Uterus (tissue), 4 donors: ENCODE results near the gene ATP5F1D. TPM values are rescaled to one million over a fixed set of nuclear protein-coding genes. Genes with fewer than 3 reads are reported as not detected.
A peak's percentile ranks its signal among the peaks of the same experiment; 100 is the strongest.
"Not testable (repeated sequence)": the region's sequence is repeated elsewhere in the genome, so short reads cannot be mapped to it uniquely, and the experiment has no call there.

Experiments used
- DNase-seq, 2 donors: peaks; one replicate each; pipeline ENCODE4 v3.0.0-alpha.2; 2019 to 2020
- H3K27ac ChIP-seq, 2 donors: fragments of 200-600 bp; sonication (generic); 1 replicate in 1 of 2; 2 replicates in 1 of 2; pipeline ENCODE4 v1.5.1; 2016 to 2018
- H3K27me3 ChIP-seq, 2 donors: fragments of 200-600 bp; sonication (generic); one replicate each; pipeline ENCODE4 v1.5.1; 2018 to 2019; ENCODE audit warnings: control low read depth in 1 of 2
- H3K36me3 ChIP-seq, 2 donors: fragments of 200-600 bp; sonication (generic); one replicate each; pipeline ENCODE4 v1.5.1; 2019; ENCODE audit warnings: control low read depth in 1 of 2
- H3K4me1 ChIP-seq, 2 donors: fragments of 200-600 bp; sonication (generic); one replicate each; pipeline ENCODE4 v1.5.1; 2018 to 2019; ENCODE audit warnings: control low read depth in 1 of 2
- H3K4me3 ChIP-seq, 2 donors: fragments of 200-600 bp; sonication (generic); 1 replicate in 1 of 2; 2 replicates in 1 of 2; pipeline ENCODE4 v1.5.1; 2018 to 2019; ENCODE audit warnings: mild to moderate bottlenecking in 1 of 2
- H3K9me3 ChIP-seq, 2 donors: fragments of 200-600 bp; sonication (generic); one replicate each; pipeline ENCODE4 v1.5.1; 2019; ENCODE audit warnings: control low read depth in 1 of 2
- CTCF ChIP-seq, 4 experiments: fragments of 200-600 bp in 2 of 4; fragments of 450-650 bp in 2 of 4; sonication (generic) in 2 of 4; IDR thresholded peaks; one replicate each; pipeline ENCODE4 v1.5.1; 2016 to 2019; ENCODE audit warnings: antibody characterized with exemption in 4 of 4, mild to moderate bottlenecking in 2 of 4, moderate library complexity in 1 of 4
- POLR2A ChIP-seq, 2 donors: fragments of 450-650 bp; IDR thresholded peaks; one replicate each; pipeline ENCODE4 v1.6.1; 2016; ENCODE audit warnings: antibody characterized with exemption in 2 of 2, mild to moderate bottlenecking in 1 of 2, moderate library complexity in 1 of 2
- intact Hi-C: fragments of 100-400 bp; cut with DNase I; formaldehyde crosslinking; loops from one replicate; pipeline ENCODE4 v1.15.1; 2023; ENCODE audit warnings: low total_unique reads
- total RNA-seq, 4 donors: library from RNA; depleted of rRNA in 3 of 4; stranded (reverse); fragments of >200 nt in 3 of 4; gene quantifications; one replicate each; pipeline versions ENCODE4 v1.1.0 to v1.2.4, GENCODE V29; 2014 to 2023
- donor health status: DM: yes; HTN: yes; CAD: no.

The ATP5F1D gene
- total RNA-seq, 4 donors from 2014 or later, result 4.7 to 164 (median 68.9) TPM

- Histone ChIP-seq H3K4me3 (peak overlapping the region; percentile 68 to 71), H3K36me3 (no peaks in the 10 kb centered on the region), H3K4me1 (peaks cover 0 to 14% of the 10 kb centered on the region in 2 donors), H3K27ac (peak overlapping the region; percentile 65 to 89), H3K9me3 (no peaks in the 10 kb centered on the region), H3K27me3 (no peaks in the 10 kb centered on the region)
- intact Hi-C loops, result no loop called here
- TF ChIP-seq CTCF (IDR thresholded peaks at IDR 0.05) (no peak), POLR2A (IDR thresholded peaks at IDR 0.05) (no peak)
- no peak for DNase-seq
Measured at GRCh38 chr19:1206864-1207450, 34.6 kb upstream of the ATP5F1D start.

DNA sequence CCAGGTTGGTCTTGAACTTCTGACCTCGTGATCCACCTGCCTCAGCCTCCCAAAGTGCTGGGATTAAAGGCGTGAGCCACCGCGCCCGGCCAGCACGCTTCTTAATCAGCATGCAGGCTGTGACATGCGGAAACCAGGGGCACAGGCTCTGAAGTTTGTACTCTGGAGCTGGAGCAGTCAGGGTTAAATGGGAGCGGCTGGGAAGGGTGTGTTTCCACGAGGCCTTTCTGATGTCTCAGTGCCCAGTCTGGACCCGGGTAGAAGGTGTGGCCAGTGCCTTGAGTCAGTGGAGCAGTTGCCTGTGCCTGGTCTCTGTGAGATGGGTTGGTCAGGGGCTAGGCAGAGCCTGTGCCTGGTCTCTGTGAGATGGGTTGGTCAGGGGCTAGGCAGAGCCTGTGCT is 32.7 kb upstream of the ATP5F1D start:
- H3K27ac ChIP-seq, result peak overlapping the region in 1 of 2 donors; percentile 42
- intact Hi-C loops, DNase-seq, H3K9me3 ChIP-seq, H3K4me3 ChIP-seq, H3K36me3 ChIP-seq, H3K27me3 ChIP-seq: not testable (repeated sequence)
- H3K4me1 ChIP-seq, result peaks cover 0 to 14% of the 10 kb centered on the region in 2 donors

DNA sequence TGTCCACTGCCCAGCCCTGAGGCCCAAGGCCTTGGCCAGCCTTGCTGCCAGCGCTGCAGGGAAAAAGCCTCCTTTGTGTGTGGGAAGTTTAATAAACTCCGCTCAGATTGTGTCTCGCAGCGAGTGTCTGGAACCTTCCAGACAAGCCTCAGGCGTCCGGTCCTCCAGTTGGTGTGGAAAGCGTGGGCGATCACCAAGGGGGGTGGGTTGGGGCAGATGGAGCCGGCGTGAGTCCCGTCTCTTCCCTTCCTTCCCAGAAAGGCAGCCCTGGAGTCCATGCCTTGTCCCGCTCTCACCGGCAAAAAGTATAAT is 31.4 kb upstream of the ATP5F1D start:
- no peak for DNase-seq
- Histone ChIP-seq H3K4me3 (no peak overlapping the region), H3K27me3 (no peaks in the 10 kb centered on the region), H3K4me1 (peaks cover 1 to 28% of the 10 kb centered on the region in 2 donors), H3K27ac (no peak overlapping the region), H3K36me3 (no peaks in the 10 kb centered on the region), H3K9me3 (no peaks in the 10 kb centered on the region)
- TF ChIP-seq POLR2A (IDR thresholded peaks at IDR 0.05), result no peak
- TF ChIP-seq CTCF (IDR thresholded peaks at IDR 0.05), result no peak
- intact Hi-C loops, result no loop called here

DNA sequence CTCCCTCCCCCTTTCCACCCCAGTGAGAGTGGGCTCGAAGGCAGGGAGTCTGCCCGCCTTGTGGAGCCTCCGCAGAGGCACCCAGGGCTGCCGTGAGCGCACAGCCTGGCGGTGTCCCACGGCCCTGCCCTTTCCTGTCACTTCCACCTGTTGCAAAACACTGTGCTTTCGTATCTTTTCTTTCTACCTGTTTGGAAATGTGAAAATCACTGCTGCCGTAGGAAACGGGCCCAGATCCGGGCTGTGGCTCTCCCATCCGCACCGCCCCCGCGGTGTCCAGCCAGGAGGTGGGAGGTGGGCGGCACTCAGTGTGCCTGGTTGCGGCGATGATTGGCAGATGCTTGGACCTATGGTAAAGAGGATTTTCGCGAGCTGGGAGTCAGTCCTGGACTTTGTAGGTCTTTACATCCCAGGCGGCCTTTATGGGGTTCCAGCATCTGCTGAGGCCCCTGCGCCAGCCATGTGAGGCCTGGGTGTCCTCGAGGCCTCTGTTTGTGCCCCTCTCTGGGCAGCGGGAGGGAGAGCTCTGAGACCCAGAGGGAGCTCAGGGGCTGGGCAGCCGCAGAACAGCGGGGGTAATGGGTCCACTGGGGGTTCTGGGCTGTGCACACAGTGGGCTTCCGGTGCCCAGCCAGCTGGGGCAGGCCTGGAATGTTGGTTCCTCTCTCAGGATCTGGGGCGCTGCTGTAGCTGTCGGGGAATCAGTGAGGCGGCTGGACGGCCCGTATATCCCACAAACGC is 29.9 kb upstream of the ATP5F1D start:
- peak; percentile 68 to 76 for DNase-seq
- peaks cover 4 to 31% of the 10 kb centered on the region in 2 donors for H3K4me1 ChIP-seq
- H3K36me3 ChIP-seq, result no peaks in the 10 kb centered on the region
- peak overlapping the region; percentile 28 to 44 for H3K27ac ChIP-seq
- no peak overlapping the region for H3K4me3 ChIP-seq
- no peak for TF ChIP-seq POLR2A (IDR thresholded peaks at IDR 0.05)
- no peak for TF ChIP-seq CTCF (IDR thresholded peaks at IDR 0.05)
- intact Hi-C loops, result no loop called here
- no peaks in the 10 kb centered on the region for H3K27me3 ChIP-seq
- no peaks in the 10 kb centered on the region for H3K9me3 ChIP-seq

DNA sequence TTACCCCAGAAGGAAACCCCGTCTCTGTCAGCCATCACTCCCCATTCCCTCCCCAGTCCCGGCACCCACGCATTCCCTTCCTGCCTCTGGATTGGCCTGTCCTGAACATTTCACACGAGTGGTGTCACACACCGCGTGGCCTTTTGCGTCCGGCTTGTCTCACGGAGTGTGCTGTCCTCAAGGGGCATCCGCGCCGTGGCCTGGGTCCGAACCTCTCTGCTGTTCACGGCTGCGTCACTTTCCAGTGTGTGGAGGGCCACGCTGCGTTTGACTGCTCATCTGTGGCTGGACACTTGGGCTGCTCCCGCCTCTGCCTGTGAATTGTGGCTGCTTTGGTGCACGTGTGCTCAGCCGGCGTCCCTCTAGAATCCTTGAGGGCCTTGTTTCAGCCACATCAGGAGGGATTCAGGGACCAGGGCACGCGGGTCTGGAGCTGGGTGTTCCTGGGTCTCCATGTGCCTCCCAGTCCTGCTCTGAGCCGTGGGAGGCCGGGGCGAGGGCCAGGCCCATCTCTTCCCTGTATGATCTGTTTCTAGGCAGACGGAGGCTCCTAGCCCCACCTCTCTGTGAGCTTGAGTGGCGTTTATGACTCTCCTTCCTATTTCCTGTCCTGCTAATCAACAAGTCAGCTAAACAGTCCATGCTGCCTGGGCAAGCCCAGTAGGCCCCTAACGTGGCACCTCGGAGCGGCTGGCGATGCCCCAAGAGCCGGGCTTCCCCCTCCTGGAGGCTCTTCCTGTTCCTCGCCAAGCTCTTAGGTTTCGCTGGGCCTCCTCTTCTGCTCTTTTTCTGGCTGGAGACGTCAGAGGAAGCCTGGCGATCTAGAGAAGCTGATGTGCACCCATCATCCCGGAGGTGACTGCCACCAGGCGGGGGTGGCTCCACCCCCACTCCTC is 27.9 kb upstream of the ATP5F1D start:
- peak overlapping the region; percentile 72 to 81 for H3K27ac ChIP-seq
- intact Hi-C loops, result no loop called here
- peaks cover 4 to 31% of the 10 kb centered on the region in 2 donors for H3K4me1 ChIP-seq
- H3K27me3 ChIP-seq, result no peaks in the 10 kb centered on the region
- TF ChIP-seq CTCF (IDR thresholded peaks at IDR 0.05), result no peak
- TF ChIP-seq POLR2A (IDR thresholded peaks at IDR 0.05), result peak in 1 of 2 donors; percentile 17
- H3K36me3 ChIP-seq, result no peaks in the 10 kb centered on the region
- no peak overlapping the region for H3K4me3 ChIP-seq
- peak; percentile 60 to 66 for DNase-seq
- H3K9me3 ChIP-seq, result no peaks in the 10 kb centered on the region
